ENCODE measurements around the gene FAM187B.
"Not testable (repeated sequence)": the region's sequence is repeated elsewhere in the genome, so short reads cannot be mapped to it uniquely, and the experiment has no call there.

FAM187B gene

GRCh38 chr19:35213663-35214632 is 14.6 kb downstream of the FAM187B start:
- peak; percentile 72 for DNase-seq (ENCODE audit: low read depth)

GRCh38 chr19:35212241-35212640 is 16.3 kb downstream of the FAM187B start:
- DNase-seq (ENCODE audit: low read depth), result no peak

- DNase-seq (ENCODE audit: low read depth), result peak; percentile 78
Measured at GRCh38 chr19:35211545-35212230, 16.9 kb downstream of the FAM187B start.

- no peak for DNase-seq (ENCODE audit: low read depth)
Measured at GRCh38 chr19:35209646-35210045, 18.9 kb downstream of the FAM187B start.

GRCh38 chr19:35208121-35208520 is 20.4 kb downstream of the FAM187B start:
- no peak for DNase-seq (ENCODE audit: low read depth)

- DNase-seq (ENCODE audit: low read depth), result peak; percentile 51
Measured at GRCh38 chr19:35207391-35207871, 21.1 kb downstream of the FAM187B start.

- no peak for DNase-seq (ENCODE audit: low read depth)
Measured at GRCh38 chr19:35206855-35207254, 21.7 kb downstream of the FAM187B start.

- peak; percentile 62 for DNase-seq (ENCODE audit: low read depth)
Measured at GRCh38 chr19:35206379-35206778, 22.2 kb downstream of the FAM187B start.

GRCh38 chr19:35205733-35206323 is 22.7 kb downstream of the FAM187B start:
- DNase-seq (ENCODE audit: low read depth), result no peak

- DNase-seq (ENCODE audit: low read depth), result no peak
Measured at GRCh38 chr19:35204799-35205732, 23.5 kb downstream of the FAM187B start.

GRCh38 chr19:35202722-35203688 is 25.5 kb downstream of the FAM187B start:
- no peak for DNase-seq (ENCODE audit: low read depth)

GRCh38 chr19:35199481-35199880 is 29.1 kb downstream of the FAM187B start:
- no peak for DNase-seq (ENCODE audit: low read depth)

- not testable (repeated sequence) for DNase-seq (ENCODE audit: low read depth)
Measured at GRCh38 chr19:35196861-35197260, 31.7 kb downstream of the FAM187B start.

GRCh38 chr19:35195830-35196229 is 32.7 kb downstream of the FAM187B start:
- DNase-seq (ENCODE audit: low read depth), result no peak

GRCh38 chr19:35194012-35194984 is 34.2 kb downstream of the FAM187B start:
- DNase-seq (ENCODE audit: low read depth), result no peak

GRCh38 chr19:35184884-35185283 is 43.7 kb downstream of the FAM187B start:
- no peak for DNase-seq (ENCODE audit: low read depth)

GRCh38 chr19:35184267-35184666 is 44.3 kb downstream of the FAM187B start:
- no peak for DNase-seq (ENCODE audit: low read depth)

- DNase-seq (ENCODE audit: low read depth), result no peak
Measured at GRCh38 chr19:35181387-35181786, 47.2 kb downstream of the FAM187B start.

GRCh38 chr19:35179830-35180229 is 48.7 kb downstream of the FAM187B start:
- no peak for DNase-seq (ENCODE audit: low read depth)
